Right cardiac atrium (tissue), 5 donors: ENCODE data around the gene BHLHE41. TPM values are rescaled to one million over a fixed set of nuclear protein-coding genes. Genes with fewer than 3 reads are reported as not detected.

ENCODE experiments used
- ATAC-seq, 2 donors: fragments of 200-7000 bp; cut with Tn5 transposase; one replicate each; pipeline versions ENCODE4 v1.8.0 to v1.9.1; 2020; ENCODE audit warnings: moderate library complexity in 2 of 2, mild to moderate bottlenecking in 1 of 2
- DNase-seq, 3 donors: peaks; one replicate each; pipeline ENCODE4 v3.0.0-alpha.2; 2020
- H3K27ac ChIP-seq: one replicate; pipeline ENCODE4 v1.5.1; 2013; ENCODE audit warnings: mild to moderate bottlenecking, low read length, control low read depth, moderate library complexity
- H3K27me3 ChIP-seq: one replicate; pipeline ENCODE4 v1.6.1; 2013; ENCODE audit not compliant: control insufficient read depth, insufficient read depth
- H3K4me1 ChIP-seq: one replicate; pipeline ENCODE4 v1.6.1; 2013; ENCODE audit warnings: low read length; ENCODE audit not compliant: control insufficient read depth, insufficient read depth
- H3K4me3 ChIP-seq: one replicate; pipeline ENCODE4 v1.5.1; 2013; ENCODE audit warnings: low read length, control low read depth
- H3K9me3 ChIP-seq: one replicate; pipeline ENCODE4 v1.6.1; 2013; ENCODE audit warnings: low read length; ENCODE audit not compliant: control insufficient read depth
- WGBS: extraction: QIAGEN DNeasy Blood & Tissue Kit; methylation state at CpG from one replicate; pipeline ENCODE4 v1.1.7; 2013; 5-methylcytosine and 5-hydroxymethylcytosine counted together
- intact Hi-C, 4 donors: fragments of 100-400 bp; cut with DNase I; formaldehyde crosslinking; loops; one replicate each; pipeline versions ENCODE4 v1.11.0 to v1.14.0; 2022 to 2023
- polyA plus RNA-seq: library from polyadenylated mRNA; stranded (reverse); fragments of 200-250 nt; gene quantifications from one replicate; pipeline ENCODE4 v1.2.3, GENCODE V29; 2013
- total RNA-seq, 4 donors: library from RNA; stranded (reverse); fragmentation: NEBNext Ultra II Directional; extraction: Animal tissue kit (Norgen Biotek cat#: 25700); gene quantifications; one replicate each; pipeline ENCODE4 v1.2.1, GENCODE V29; 2021
- donor health status: healthy with polysubstance abuse.
- donor health status: DM: no; HTN: yes; CAD: no.
- donor health status: DM: no; HTN: no; CAD: no.
- donor health status: DM: no; HTN: yes; CAD: no; lungs with severe emphysema.
- donor health status: DM: yes; HTN: yes; CAD: no.

Gene BHLHE41
- total and polyA plus RNA-seq, 5 donors, result 9.1 to 47.2 (median 26.8) TPM

GRCh38 chr12:26133521-26133920 lies 8.7 kb upstream of the BHLHE41 start:
- ATAC-seq (no peak), DNase-seq (no peak)
- intact Hi-C loops, result no loop called here
- H3K4me1 ChIP-seq, result no peaks in the 10 kb centered on the region
- no peaks in the 10 kb centered on the region for H3K27me3 ChIP-seq
- no peaks in the 10 kb centered on the region for H3K9me3 ChIP-seq
- H3K4me3 ChIP-seq, result no peak overlapping the region
- H3K27ac ChIP-seq, result no peak overlapping the region

- H3K27me3 ChIP-seq, result no peaks in the 10 kb centered on the region
- ATAC-seq (no peak), DNase-seq (no peak)
- H3K27ac ChIP-seq, result no peak overlapping the region
- no peaks in the 10 kb centered on the region for H3K4me1 ChIP-seq
- no peaks in the 10 kb centered on the region for H3K9me3 ChIP-seq
- 82% methylated on average over 1 of the region's 1 CpG for WGBS
- intact Hi-C loops, result no loop called here
- no peak overlapping the region for H3K4me3 ChIP-seq
Measured at GRCh38 chr12:26132866-26133265, 8.0 kb upstream of the BHLHE41 start.

GRCh38 chr12:26131936-26132335 lies 7.1 kb upstream of the BHLHE41 start:
- DNase-seq, result no peak
- no peak overlapping the region for H3K4me3 ChIP-seq
- H3K27ac ChIP-seq, result no peak overlapping the region
- 89% methylated on average over 1 of the region's 1 CpG for WGBS
- no peaks in the 10 kb centered on the region for H3K27me3 ChIP-seq
- no peaks in the 10 kb centered on the region for H3K4me1 ChIP-seq
- no peaks in the 10 kb centered on the region for H3K9me3 ChIP-seq
- ATAC-seq, result no peak
- intact Hi-C loops, result loop anchor here in 1 of 4 donors (2.0 kb wide), 1 partner anchor 63 kb away; the partner anchor contains the start of gene SSPN

- DNase-seq (no peak), ATAC-seq (no peak)
- H3K27ac ChIP-seq, result no peak overlapping the region
- intact Hi-C loops, result loop anchor here in 1 of 4 donors (2.0 kb wide), 1 partner anchor 64 kb away; the partner anchor contains the start of gene SSPN
- no peaks in the 10 kb centered on the region for H3K4me1 ChIP-seq
- H3K4me3 ChIP-seq, result no peak overlapping the region
- no peaks in the 10 kb centered on the region for H3K9me3 ChIP-seq
- 70% methylated on average over 3 of the region's 3 CpGs for WGBS
- no peaks in the 10 kb centered on the region for H3K27me3 ChIP-seq
Measured at GRCh38 chr12:26130728-26131127, 5.9 kb upstream of the BHLHE41 start.

- ATAC-seq, result no peak
- H3K9me3 ChIP-seq, result no peaks in the 10 kb centered on the region
- intact Hi-C loops, result loop anchor here (10.0 kb wide), 3 partner anchors 67 to 157 kb away; partner anchors contain the start of gene SSPN (in 2 of the 4)
- H3K4me3 ChIP-seq, result no peak overlapping the region
- H3K4me1 ChIP-seq, result no peaks in the 10 kb centered on the region
- no peak overlapping the region for H3K27ac ChIP-seq
- no peak for DNase-seq
- no peaks in the 10 kb centered on the region for H3K27me3 ChIP-seq
Measured at GRCh38 chr12:26128168-26128567, 3.3 kb upstream of the BHLHE41 start.

- H3K4me3 ChIP-seq, result no peak overlapping the region
- no peaks in the 10 kb centered on the region for H3K27me3 ChIP-seq
- H3K9me3 ChIP-seq, result no peaks in the 10 kb centered on the region
- intact Hi-C loops, result loop anchor here (10.0 kb wide), 3 partner anchors 67 to 157 kb away; partner anchors contain the start of gene SSPN (in 2 of the 4)
- ATAC-seq (no peak), DNase-seq (no peak)
- no peaks in the 10 kb centered on the region for H3K4me1 ChIP-seq
- 88% methylated on average over 2 of the region's 2 CpGs for WGBS
- no peak overlapping the region for H3K27ac ChIP-seq
Measured at GRCh38 chr12:26127404-26127803, 2.6 kb upstream of the BHLHE41 start.

GRCh38 chr12:26126340-26127284 lies 1.8 kb upstream of the BHLHE41 start:
- peak; percentile 88 to 96 (median 96) for DNase-seq
- intact Hi-C loops, result loop anchor here (10.0 kb wide), 3 partner anchors 68 to 158 kb away; partner anchors contain the start of gene SSPN (in 2 of the 4)
- H3K4me1 ChIP-seq, result no peaks in the 10 kb centered on the region
- H3K27ac ChIP-seq, result peak overlapping the region; percentile 75
- H3K9me3 ChIP-seq, result no peaks in the 10 kb centered on the region
- ATAC-seq, result peak; percentile 90 to 91
- H3K27me3 ChIP-seq, result no peaks in the 10 kb centered on the region
- 6% methylated on average over 60 of the region's 60 CpGs for WGBS
- peak overlapping the region; percentile 76 for H3K4me3 ChIP-seq

GRCh38 chr12:26125400-26126339 lies 833 bp upstream of the BHLHE41 start:
- Histone ChIP-seq H3K27ac (peak overlapping the region; percentile 75), H3K4me1 (no peaks in the 10 kb centered on the region), H3K27me3 (no peaks in the 10 kb centered on the region), H3K9me3 (no peaks in the 10 kb centered on the region), H3K4me3 (peak overlapping the region; percentile 76)
- WGBS, result under 1% methylated on average over 66 of the region's 66 CpGs
- intact Hi-C loops, result loop anchor here (10.0 kb wide), 3 partner anchors 69 to 159 kb away; partner anchors contain the start of gene SSPN (in 2 of the 4)
- DNase-seq (peak; percentile 76 to 91 (median 91)), ATAC-seq (peak; percentile 76 to 84)

GRCh38 chr12:26123482-26123980 lies 1.3 kb downstream of the BHLHE41 start:
- peak overlapping the region; percentile 59 for H3K27ac ChIP-seq
- no peaks in the 10 kb centered on the region for H3K27me3 ChIP-seq
- DNase-seq (no peak), ATAC-seq (no peak)
- intact Hi-C loops, result loop anchor here (5.0 to 10.0 kb wide), 4 partner anchors 71 to 161 kb away; partner anchors contain the start of gene SSPN (in 4 of the 4)
- H3K4me3 ChIP-seq, result peak overlapping the region; percentile 76
- peaks cover 2% of the 10 kb centered on the region for H3K4me1 ChIP-seq
- H3K9me3 ChIP-seq, result no peaks in the 10 kb centered on the region
- WGBS, result 13% methylated on average over 8 of the region's 8 CpGs

- intact Hi-C loops, result loop anchor here (5.0 to 10.0 kb wide), 4 partner anchors 72 to 162 kb away; partner anchors contain the start of gene SSPN (in 4 of the 4)
- H3K4me3 ChIP-seq, result peak overlapping the region; percentile 76
- H3K27ac ChIP-seq, result peak overlapping the region; percentile 59
- peak; percentile 2 to 22 for ATAC-seq
- H3K27me3 ChIP-seq, result no peaks in the 10 kb centered on the region
- DNase-seq, result peak; percentile 67 to 84 (median 79)
- peaks cover 2% of the 10 kb centered on the region for H3K4me1 ChIP-seq
- no peaks in the 10 kb centered on the region for H3K9me3 ChIP-seq
- WGBS, result under 1% methylated on average over 69 of the region's 69 CpGs
Measured at GRCh38 chr12:26122681-26123481, 2.0 kb downstream of the BHLHE41 start.
